HG03095 (cell line): ENCODE data around the gene PIK3R4.

Experiments used
- ATAC-seq: cut with Tn5 transposase; IDR thresholded peaks from one replicate; pipeline ENCODE4 v1.9.1; 2021; ENCODE audit warnings: moderate library complexity; ENCODE audit not compliant: unreplicated experiment

Gene PIK3R4

GRCh38 chr3:130741946-130742610, 4.6 kb downstream of the PIK3R4 start:
- no peak for ATAC-seq

- ATAC-seq = no peak
Measured at GRCh38 chr3:130739848-130740247, 6.8 kb downstream of the PIK3R4 start.

GRCh38 chr3:130738241-130738640, 8.4 kb downstream of the PIK3R4 start:
- no peak for ATAC-seq

GRCh38 chr3:130737622-130738021, 9.0 kb downstream of the PIK3R4 start:
- ATAC-seq = no peak

GRCh38 chr3:130733236-130733875, 13.3 kb downstream of the PIK3R4 start:
- no peak for ATAC-seq

- ATAC-seq = no peak
Measured at GRCh38 chr3:130732501-130732900, 14.1 kb downstream of the PIK3R4 start.

- ATAC-seq = no peak
Measured at GRCh38 chr3:130731817-130732216, 14.8 kb downstream of the PIK3R4 start.

- ATAC-seq = no peak
Measured at GRCh38 chr3:130729154-130729553, 17.5 kb downstream of the PIK3R4 start.

GRCh38 chr3:130728037-130728436, 18.6 kb downstream of the PIK3R4 start:
- ATAC-seq = no peak

- no peak for ATAC-seq
Measured at GRCh38 chr3:130725746-130726145, 20.9 kb downstream of the PIK3R4 start.

GRCh38 chr3:130715616-130716015, 31.0 kb downstream of the PIK3R4 start:
- no peak for ATAC-seq

- ATAC-seq = no peak
Measured at GRCh38 chr3:130712718-130713423, 33.8 kb downstream of the PIK3R4 start.

GRCh38 chr3:130711565-130712324, 34.9 kb downstream of the PIK3R4 start:
- ATAC-seq = no peak

GRCh38 chr3:130709671-130710070, 37.0 kb downstream of the PIK3R4 start:
- ATAC-seq = no peak

GRCh38 chr3:130707902-130708601, 38.6 kb downstream of the PIK3R4 start:
- ATAC-seq = no peak

GRCh38 chr3:130705501-130705900, 41.1 kb downstream of the PIK3R4 start:
- ATAC-seq = no peak

- ATAC-seq = no peak
Measured at GRCh38 chr3:130702985-130703384, 43.6 kb downstream of the PIK3R4 start.

- ATAC-seq = no peak
Measured at GRCh38 chr3:130700541-130700940, 46.1 kb downstream of the PIK3R4 start.

- peak; percentile 55 for ATAC-seq
Measured at GRCh38 chr3:130699765-130700164, 46.9 kb downstream of the PIK3R4 start.

GRCh38 chr3:130693314-130693713, 53.3 kb downstream of the PIK3R4 start:
- ATAC-seq = no peak

- no peak for ATAC-seq
Measured at GRCh38 chr3:130692455-130692854, 54.2 kb downstream of the PIK3R4 start.
